A549 treated with AZD9567 at 1 μM for 4 hours (cell line): ENCODE data around the gene TENT5A. TPM values are rescaled to one million over a fixed set of nuclear protein-coding genes. Genes with fewer than 3 reads are reported as not detected.

Experiments
- total RNA-seq: library from RNA; stranded (reverse); fragments of 200-300 nt; extraction: Qiagen RNA extraction; gene quantifications from 5 replicates; pipeline ENCODE4 v1.2.3, GENCODE V29; 2022; ENCODE audit not compliant: insufficient read depth

Gene TENT5A
- total RNA-seq = 0.91 to 1.1 TPM (median 1.0 TPM) in 5 replicates

GRCh38 chr6:81752084-81752920 is at the start of gene TENT5A:
Gene TENT5A (minus strand): TSS chr6:81752681. CDS start chr6:81752141, 540 bp downstream.

